Subcutaneous abdominal adipose tissue (tissue), 5 donors: ENCODE results near the gene RBM14.
"Not testable (repeated sequence)": the region's sequence is repeated elsewhere in the genome, so short reads cannot be mapped to it uniquely, and the experiment has no call there.

ENCODE experiments used
- H3K27ac ChIP-seq: one replicate; pipeline ENCODE4 v1.7.0; 2013; ENCODE audit warnings: low read depth, mild to moderate bottlenecking, inconsistent platforms, low read length, moderate library complexity
- H3K27me3 ChIP-seq, 5 donors: one replicate each; pipeline ENCODE4 v1.7.0; 2013; ENCODE audit warnings: low read length in 5 of 5, inconsistent platforms in 1 of 5; ENCODE audit not compliant: control insufficient read depth in 5 of 5, insufficient read depth in 4 of 5
- H3K36me3 ChIP-seq, 5 donors: one replicate each; pipeline ENCODE4 v1.7.0; 2013; ENCODE audit warnings: low read length in 5 of 5; ENCODE audit not compliant: control insufficient read depth in 5 of 5, insufficient read depth in 5 of 5
- H3K4me1 ChIP-seq, 5 donors: one replicate each; pipeline ENCODE4 v1.7.0; 2013; ENCODE audit warnings: low read length in 5 of 5, mild to moderate bottlenecking in 3 of 5, moderate library complexity in 1 of 5; ENCODE audit not compliant: control insufficient read depth in 5 of 5, insufficient read depth in 5 of 5
- H3K4me3 ChIP-seq, 5 donors: one replicate each; pipeline ENCODE4 v1.7.0; 2013; ENCODE audit warnings: low read length in 5 of 5, low read depth in 1 of 5
- H3K9ac ChIP-seq, 5 donors: one replicate each; pipeline ENCODE4 v1.7.0; 2013; ENCODE audit warnings: low read length in 5 of 5, mild to moderate bottlenecking in 4 of 5, moderate library complexity in 3 of 5
- H3K9me3 ChIP-seq, 5 donors: one replicate each; pipeline ENCODE4 v1.7.0; 2013; ENCODE audit warnings: low read length in 5 of 5; ENCODE audit not compliant: control insufficient read depth in 5 of 5
- donor health status: healthy.
- donor health status: healthy.
- donor health status: healthy.
- donor health status: healthy.
- donor health status: healthy.

Gene RBM14

DNA sequence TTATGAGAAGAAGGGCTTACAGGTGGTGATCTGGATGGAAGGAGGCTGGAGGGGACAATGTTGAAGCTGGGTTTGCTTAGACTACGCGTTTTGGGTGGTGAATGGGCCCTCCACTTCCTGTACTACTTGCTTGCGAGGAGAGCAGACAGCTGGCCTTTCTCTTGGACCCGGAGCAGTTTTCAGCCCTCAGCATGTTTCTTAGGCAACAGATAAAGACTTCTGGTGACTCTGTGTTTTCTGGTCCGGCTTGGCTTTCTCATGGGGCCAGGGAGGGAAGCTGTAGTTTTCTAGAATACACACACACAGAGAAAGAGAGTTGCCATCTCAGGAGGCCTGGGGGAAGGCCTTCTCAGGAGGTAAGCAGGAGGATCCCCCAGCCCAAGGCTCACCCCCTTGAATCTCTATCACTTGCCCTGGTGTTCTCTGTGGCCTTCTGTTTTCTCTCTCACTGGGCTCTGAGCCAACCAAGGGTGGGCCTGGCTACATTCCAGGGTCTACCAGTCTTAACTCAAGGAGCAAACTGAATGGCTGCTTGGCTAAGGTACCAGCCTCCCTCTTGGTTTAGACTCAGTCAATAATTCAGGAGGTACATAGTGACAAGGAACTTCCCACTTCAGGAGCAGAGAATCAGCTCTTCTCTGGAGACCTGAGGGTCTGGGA is 21.1 kb upstream of the RBM14 start:
- peak overlapping the region in 2 of 5 donors; percentile 6 to 25 for H3K9ac ChIP-seq
- H3K9me3 ChIP-seq: no peaks in the 10 kb centered on the region
- no peak overlapping the region for H3K4me3 ChIP-seq
- H3K36me3 ChIP-seq: peaks cover 0 to 15% (median 13%) of the 10 kb centered on the region in 5 donors
- H3K4me1 ChIP-seq: peaks cover 4 to 37% (median 30%) of the 10 kb centered on the region in 5 donors
- H3K27me3 ChIP-seq: no peaks in the 10 kb centered on the region
- no peak overlapping the region for H3K27ac ChIP-seq

DNA sequence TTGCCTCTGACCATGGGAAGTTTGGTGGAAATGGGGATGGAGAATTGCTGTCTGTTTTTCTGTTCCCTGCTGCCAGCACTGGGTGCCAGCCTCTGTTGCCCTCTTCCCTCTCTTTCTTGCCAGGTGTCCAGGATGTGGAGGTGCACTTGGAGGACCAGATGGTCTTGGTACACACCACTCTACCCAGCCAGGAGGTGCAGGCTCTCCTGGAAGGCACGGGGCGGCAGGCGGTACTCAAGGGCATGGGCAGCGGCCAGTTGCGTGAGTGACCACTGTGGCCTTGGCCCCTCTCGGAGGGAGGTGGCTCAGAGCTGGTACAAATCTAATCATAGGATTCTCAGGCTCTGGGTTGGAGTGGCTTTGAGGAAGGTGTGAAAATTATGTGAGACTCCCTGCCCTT is 17.4 kb upstream of the RBM14 start:
- Histone ChIP-seq H3K36me3 (peaks cover 0 to 22% (median 13%) of the 10 kb centered on the region in 5 donors), H3K4me3 (no peak overlapping the region), H3K27me3 (no peaks in the 10 kb centered on the region), H3K9me3 (no peaks in the 10 kb centered on the region), H3K27ac (no peak overlapping the region), H3K9ac (no peak overlapping the region), H3K4me1 (peaks cover 0 to 49% (median 32%) of the 10 kb centered on the region in 5 donors)

DNA sequence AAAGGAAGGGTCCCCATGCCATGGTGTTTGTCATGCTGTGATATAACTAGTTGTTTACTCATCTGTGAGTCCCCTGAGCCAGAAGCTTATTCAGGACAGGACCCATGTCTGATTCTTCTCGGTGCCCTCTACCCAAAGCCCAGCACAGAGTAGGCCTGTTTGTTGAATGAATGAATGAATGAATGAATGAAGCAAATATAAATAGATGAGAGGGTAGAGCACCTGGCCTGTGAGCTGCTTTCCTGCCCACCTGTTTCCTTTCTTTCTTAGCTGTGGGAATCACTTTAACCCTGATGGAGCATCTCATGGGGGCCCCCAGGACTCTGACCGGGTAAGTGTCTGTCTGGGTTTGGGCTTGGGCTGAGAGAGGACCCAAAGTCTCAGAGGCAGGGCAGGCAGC is 16.2 kb upstream of the RBM14 start:
- Histone ChIP-seq H3K27ac (peak overlapping the region; percentile 79), H3K9me3 (no peaks in the 10 kb centered on the region), H3K27me3 (no peaks in the 10 kb centered on the region), H3K4me1 (peaks cover 0 to 39% (median 32%) of the 10 kb centered on the region in 5 donors), H3K36me3 (peaks cover 0 to 33% (median 16%) of the 10 kb centered on the region in 5 donors), H3K9ac (peak overlapping the region in 2 of 5 donors; percentile 1 to 16), H3K4me3 (no peak overlapping the region)

- H3K4me3 ChIP-seq: no peak overlapping the region
- H3K9me3 ChIP-seq: no peaks in the 10 kb centered on the region
- H3K27me3 ChIP-seq: no peaks in the 10 kb centered on the region
- H3K4me1 ChIP-seq: peaks cover 0 to 34% (median 26%) of the 10 kb centered on the region in 5 donors
- H3K9ac ChIP-seq: peak overlapping the region in 1 of 5 donors; percentile 1
- peak overlapping the region; percentile 79 for H3K27ac ChIP-seq
- H3K36me3 ChIP-seq: peaks cover 0 to 38% (median 21%) of the 10 kb centered on the region in 5 donors
Observed at GRCh38 chr11:66600631-66601233, 15.7 kb upstream of the RBM14 start.

GRCh38 chr11:66603072-66603471 is 13.4 kb upstream of the RBM14 start:
- peaks cover 0 to 51% (median 26%) of the 10 kb centered on the region in 5 donors for H3K36me3 ChIP-seq
- H3K27ac ChIP-seq: no peak overlapping the region
- H3K9me3 ChIP-seq: no peaks in the 10 kb centered on the region
- peaks cover 3 to 46% (median 33%) of the 10 kb centered on the region in 5 donors for H3K4me1 ChIP-seq
- no peak overlapping the region for H3K4me3 ChIP-seq
- H3K9ac ChIP-seq: no peak overlapping the region
- no peaks in the 10 kb centered on the region for H3K27me3 ChIP-seq

GRCh38 chr11:66604155-66604554 is 12.3 kb upstream of the RBM14 start:
- Histone ChIP-seq H3K9ac (no peak overlapping the region), H3K27ac (no peak overlapping the region), H3K9me3 (no peaks in the 10 kb centered on the region), H3K27me3 (no peaks in the 10 kb centered on the region), H3K4me3 (no peak overlapping the region), H3K36me3 (peaks cover 0 to 49% (median 23%) of the 10 kb centered on the region in 5 donors), H3K4me1 (peaks cover 3 to 46% (median 33%) of the 10 kb centered on the region in 5 donors)

DNA sequence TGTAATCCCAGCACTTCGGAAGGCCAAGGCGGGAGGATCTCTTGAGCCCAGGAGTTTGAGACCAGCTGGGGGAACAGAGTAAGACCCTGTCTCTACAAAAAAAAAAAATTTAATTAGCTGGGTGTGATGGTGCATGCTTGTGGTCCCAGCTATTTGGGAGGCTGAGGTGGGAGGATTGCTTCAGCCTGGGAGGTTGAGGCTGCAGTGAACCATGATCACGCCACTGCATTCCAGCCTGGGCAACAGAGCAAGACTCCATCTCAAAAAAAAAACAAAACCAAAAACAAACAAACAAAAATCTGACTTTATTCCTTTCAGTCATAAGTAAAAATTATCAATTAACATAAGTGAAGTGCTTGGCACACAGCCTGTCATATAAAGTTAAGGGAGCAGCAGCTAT is 9.8 kb upstream of the RBM14 start:
- Histone ChIP-seq H3K4me1 (peaks cover 3 to 30% (median 16%) of the 10 kb centered on the region in 5 donors), H3K36me3 (peaks cover 0 to 38% (median 13%) of the 10 kb centered on the region in 5 donors), H3K27ac (peak overlapping the region; percentile 88)
- H3K27me3 ChIP-seq, H3K4me3 ChIP-seq, H3K9ac ChIP-seq, H3K9me3 ChIP-seq: not testable (repeated sequence)

GRCh38 chr11:66607126-66607834 is 9.2 kb upstream of the RBM14 start:
- Histone ChIP-seq H3K9me3 (no peaks in the 10 kb centered on the region), H3K4me1 (peaks cover 3 to 23% (median 11%) of the 10 kb centered on the region in 5 donors), H3K27me3 (no peaks in the 10 kb centered on the region), H3K27ac (peak overlapping the region; percentile 88), H3K36me3 (peaks cover 0 to 38% (median 13%) of the 10 kb centered on the region in 5 donors), H3K4me3 (no peak overlapping the region), H3K9ac (peak overlapping the region in 2 of 5 donors; percentile 44 to 58)

DNA sequence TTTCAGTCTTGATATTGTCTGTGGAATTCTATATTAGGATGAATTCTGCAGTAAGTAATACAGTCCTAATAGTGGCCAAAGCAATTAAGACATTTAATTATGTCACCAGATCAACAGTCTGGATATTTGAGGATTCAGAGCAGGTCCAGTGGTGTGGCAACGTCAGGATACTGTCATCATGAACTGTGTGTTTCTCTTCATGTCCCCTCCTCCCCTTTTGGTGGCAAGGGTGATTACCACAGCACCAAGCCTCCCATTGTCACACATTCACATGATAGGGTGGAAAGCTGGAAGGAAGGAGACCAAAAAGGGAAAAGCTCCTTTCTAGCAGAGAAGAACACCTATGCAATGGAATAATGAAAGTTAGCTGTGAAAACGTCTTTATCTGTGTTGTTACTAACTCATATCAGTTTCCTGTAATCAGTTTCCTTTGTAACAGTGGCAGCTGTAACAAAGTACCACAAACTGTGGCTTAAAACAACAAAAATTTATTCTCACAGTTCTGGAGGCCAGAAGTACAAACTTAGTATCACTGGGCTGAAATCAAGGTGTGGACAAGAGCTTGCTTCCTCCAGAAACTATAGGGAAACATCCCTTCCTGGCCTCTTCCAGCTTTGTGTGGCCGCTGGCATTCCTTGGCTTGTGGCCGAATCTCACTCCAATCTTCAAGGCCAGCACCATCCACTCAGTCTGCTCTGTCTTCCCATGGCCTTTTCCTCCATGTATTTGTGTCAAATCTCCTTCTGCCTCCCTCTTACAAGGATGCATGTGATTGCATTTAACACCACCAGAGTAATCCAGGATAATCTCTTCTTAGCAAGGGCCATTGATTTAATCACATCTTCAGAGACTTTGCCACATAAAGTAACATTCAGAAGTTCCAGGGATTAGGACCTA is 6.5 kb upstream of the RBM14 start:
- H3K4me1 ChIP-seq: peaks cover 3 to 15% (median 9%) of the 10 kb centered on the region in 5 donors
- no peak overlapping the region for H3K27ac ChIP-seq
- no peaks in the 10 kb centered on the region for H3K27me3 ChIP-seq
- H3K9me3 ChIP-seq: no peaks in the 10 kb centered on the region
- H3K9ac ChIP-seq: no peak overlapping the region
- H3K4me3 ChIP-seq: no peak overlapping the region
- H3K36me3 ChIP-seq: peaks cover 0 to 21% (median 13%) of the 10 kb centered on the region in 5 donors
